Measurements from ENCODE around the gene TMEM117.
"Not testable (repeated sequence)": the region's sequence is repeated elsewhere in the genome, so short reads cannot be mapped to it uniquely, and the experiment has no call there.

Gene TMEM117

DNA sequence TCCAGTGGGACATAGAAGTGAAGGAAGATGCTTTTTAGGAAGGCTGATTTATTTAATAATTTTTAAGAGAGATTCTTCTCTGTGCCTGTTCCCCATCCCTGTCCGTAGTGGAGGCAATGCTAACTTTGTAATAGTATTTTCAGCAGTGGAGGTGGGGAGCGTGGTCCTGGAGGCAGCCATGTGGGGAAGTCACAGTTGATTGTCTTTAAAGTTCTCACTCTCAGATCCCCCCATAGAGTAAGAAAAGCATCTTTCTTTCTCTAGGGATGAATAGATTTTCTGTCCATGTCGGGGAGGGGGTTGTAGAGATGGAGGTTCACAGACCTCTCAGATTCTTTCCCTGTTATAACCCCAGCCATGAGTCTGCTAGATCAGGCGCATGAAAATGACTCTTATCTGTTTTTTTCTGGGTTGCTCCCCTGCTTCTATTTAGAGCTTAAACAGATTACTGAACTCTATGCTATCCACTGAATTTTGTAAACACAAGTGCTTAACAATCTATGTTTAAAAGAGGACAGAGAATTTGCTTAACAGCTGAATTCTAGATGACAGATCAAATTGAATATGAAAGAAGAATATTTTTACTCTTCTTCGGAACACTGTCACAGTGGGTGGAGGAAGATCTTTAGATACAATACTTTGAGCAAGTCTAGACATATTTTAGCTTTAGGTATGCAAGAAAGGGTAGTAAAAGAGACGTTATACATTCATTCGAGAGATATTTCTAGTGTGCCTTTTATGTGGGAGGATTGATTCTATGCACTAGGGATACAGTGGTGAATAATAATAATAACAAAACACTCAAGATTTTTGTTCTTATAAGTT is 25.3 kb downstream of the TMEM117 start:
- H2AFZ ChIP-seq (ENCODE audit: low read depth): no peak overlapping the region

GRCh38 chr12:43861840-43862150 is 25.9 kb downstream of the TMEM117 start:
- Histone ChIP-seq H3K4me3 (IDR thresholded peaks at IDR 0.05; ENCODE audit: insufficient read depth, low read depth, low read length) (no peak overlapping the region), H3K36me3 (ENCODE audit: insufficient read depth) (no peaks in the 10 kb centered on the region), H3K9ac (no peak overlapping the region), H3K79me2 (ENCODE audit: insufficient read depth, low read depth) (no peaks in the 10 kb centered on the region), H3K4me2 (no peak overlapping the region), H3K4me1 (ENCODE audit: low read depth, poor library complexity, severe bottlenecking) (no peaks in the 10 kb centered on the region), H4K20me1 (ENCODE audit: insufficient read depth) (no peaks in the 10 kb centered on the region), H2AFZ (ENCODE audit: low read depth) (no peak overlapping the region), H3K27ac (no peak overlapping the region), H3K27me3 (ENCODE audit: insufficient read depth, low read depth) (no peaks in the 10 kb centered on the region)
- no peak for TF ChIP-seq CTCF (conservative IDR thresholded peaks at IDR 0.05; ENCODE audit: low read depth, low read length)

More for the DNA sequence above, 25.3 kb downstream of the TMEM117 start:
- H3K27me3 ChIP-seq (ENCODE audit: insufficient read depth, low read depth): no peaks in the 10 kb centered on the region
- no peak overlapping the region for H3K4me3 ChIP-seq (IDR thresholded peaks at IDR 0.05; ENCODE audit: insufficient read depth, low read depth, low read length)
- no peaks in the 10 kb centered on the region for H4K20me1 ChIP-seq (ENCODE audit: insufficient read depth)
- no peak overlapping the region for H3K9ac ChIP-seq
- no peak for TF ChIP-seq CTCF (conservative IDR thresholded peaks at IDR 0.05; ENCODE audit: low read depth, low read length)
- H3K36me3 ChIP-seq (ENCODE audit: insufficient read depth): no peaks in the 10 kb centered on the region
- H3K79me2 ChIP-seq (ENCODE audit: insufficient read depth, low read depth): no peaks in the 10 kb centered on the region
- no peaks in the 10 kb centered on the region for H3K4me1 ChIP-seq (ENCODE audit: low read depth, poor library complexity, severe bottlenecking)
- no peak overlapping the region for H3K27ac ChIP-seq
- no peak overlapping the region for H3K4me2 ChIP-seq

GRCh38 chr12:43863770-43864366 is 28.0 kb downstream of the TMEM117 start:
- H3K4me1 ChIP-seq (ENCODE audit: low read depth, poor library complexity, severe bottlenecking): no peaks in the 10 kb centered on the region
- no peak overlapping the region for H3K4me3 ChIP-seq (IDR thresholded peaks at IDR 0.05; ENCODE audit: insufficient read depth, low read depth, low read length)
- H4K20me1 ChIP-seq (ENCODE audit: insufficient read depth): no peaks in the 10 kb centered on the region
- no peak overlapping the region for H3K9ac ChIP-seq
- no peak overlapping the region for H3K27ac ChIP-seq
- no peak for TF ChIP-seq CTCF (conservative IDR thresholded peaks at IDR 0.05; ENCODE audit: low read depth, low read length)
- H3K27me3 ChIP-seq (ENCODE audit: insufficient read depth, low read depth): no peaks in the 10 kb centered on the region
- H3K79me2 ChIP-seq (ENCODE audit: insufficient read depth, low read depth): no peaks in the 10 kb centered on the region
- no peak overlapping the region for H2AFZ ChIP-seq (ENCODE audit: low read depth)
- no peaks in the 10 kb centered on the region for H3K36me3 ChIP-seq (ENCODE audit: insufficient read depth)
- H3K4me2 ChIP-seq: no peak overlapping the region

- not testable (repeated sequence) for H4K20me1 ChIP-seq (ENCODE audit: insufficient read depth); H3K27ac ChIP-seq; H2AFZ ChIP-seq (ENCODE audit: low read depth); H3K36me3 ChIP-seq (ENCODE audit: insufficient read depth); H3K27me3 ChIP-seq (ENCODE audit: insufficient read depth, low read depth); H3K4me3 ChIP-seq (IDR thresholded peaks at IDR 0.05; ENCODE audit: insufficient read depth, low read depth, low read length); H3K9ac ChIP-seq; H3K4me2 ChIP-seq; H3K79me2 ChIP-seq (ENCODE audit: insufficient read depth, low read depth); H3K4me1 ChIP-seq (ENCODE audit: low read depth, poor library complexity, severe bottlenecking)
Observed at GRCh38 chr12:43864557-43864956, 28.7 kb downstream of the TMEM117 start.

DNA sequence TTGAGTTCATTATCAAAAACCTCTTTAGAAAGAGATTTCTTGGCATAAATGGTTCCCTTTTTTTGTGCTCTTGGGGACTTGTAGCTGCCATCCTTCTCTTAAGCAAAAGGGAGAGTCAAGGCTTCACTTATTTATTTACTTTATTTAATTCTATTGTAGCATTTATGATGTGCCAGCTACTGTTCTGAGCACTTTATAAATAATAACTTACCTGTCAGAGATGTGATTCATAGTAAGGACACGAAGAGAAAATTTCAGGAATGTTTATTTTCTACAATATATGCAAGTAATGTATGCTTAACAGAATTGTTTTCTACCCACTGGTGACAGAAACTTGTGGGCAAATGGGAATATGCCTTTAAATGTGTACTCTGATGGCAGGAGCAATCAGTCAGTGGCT is 33.3 kb downstream of the TMEM117 start:
- Histone ChIP-seq H3K36me3 (ENCODE audit: insufficient read depth) (no peaks in the 10 kb centered on the region), H2AFZ (ENCODE audit: low read depth) (no peak overlapping the region), H3K4me3 (IDR thresholded peaks at IDR 0.05; ENCODE audit: insufficient read depth, low read depth, low read length) (no peak overlapping the region), H3K9ac (no peak overlapping the region), H3K79me2 (ENCODE audit: insufficient read depth, low read depth) (no peaks in the 10 kb centered on the region), H3K27me3 (ENCODE audit: insufficient read depth, low read depth) (no peaks in the 10 kb centered on the region), H4K20me1 (ENCODE audit: insufficient read depth) (0 out of 2 replicates have a peak, but pooled peaks cover 4% of the 10 kb centered on the region), H3K27ac (no peak overlapping the region), H3K4me2 (no peak overlapping the region), H3K4me1 (ENCODE audit: low read depth, poor library complexity, severe bottlenecking) (no peaks in the 10 kb centered on the region)
- no peak for TF ChIP-seq CTCF (conservative IDR thresholded peaks at IDR 0.05; ENCODE audit: low read depth, low read length)

- not testable (repeated sequence) for H3K79me2 ChIP-seq (ENCODE audit: insufficient read depth, low read depth); H2AFZ ChIP-seq (ENCODE audit: low read depth); H3K9ac ChIP-seq; H3K4me3 ChIP-seq (IDR thresholded peaks at IDR 0.05; ENCODE audit: insufficient read depth, low read depth, low read length); H3K27ac ChIP-seq; H3K27me3 ChIP-seq (ENCODE audit: insufficient read depth, low read depth); H4K20me1 ChIP-seq (ENCODE audit: insufficient read depth); H3K36me3 ChIP-seq (ENCODE audit: insufficient read depth); H3K4me1 ChIP-seq (ENCODE audit: low read depth, poor library complexity, severe bottlenecking); H3K4me2 ChIP-seq
Observed at GRCh38 chr12:43869765-43870164, 33.9 kb downstream of the TMEM117 start.

DNA sequence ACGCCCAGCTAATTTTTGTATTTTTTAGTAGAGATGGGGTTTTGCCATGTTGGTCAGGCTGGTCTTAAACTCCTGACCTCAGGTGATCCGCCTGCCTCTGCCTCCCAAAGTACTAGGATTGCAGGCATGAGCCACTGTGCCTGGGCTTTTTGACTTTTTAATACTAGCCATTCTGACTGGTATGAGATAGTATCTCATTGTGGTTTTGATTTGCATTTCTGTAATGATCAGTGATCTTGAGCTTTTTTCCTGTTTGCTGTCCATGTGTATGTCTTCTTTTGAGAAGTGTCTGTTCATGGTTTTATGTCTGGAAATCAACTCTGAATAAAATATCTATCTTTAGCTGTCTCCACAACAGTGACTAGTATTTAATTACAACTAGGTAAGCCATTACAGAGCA is 35.4 kb downstream of the TMEM117 start:
- not testable (repeated sequence) for H2AFZ ChIP-seq (ENCODE audit: low read depth); H3K4me2 ChIP-seq; H3K4me1 ChIP-seq (ENCODE audit: low read depth, poor library complexity, severe bottlenecking); H3K27me3 ChIP-seq (ENCODE audit: insufficient read depth, low read depth); H3K4me3 ChIP-seq (IDR thresholded peaks at IDR 0.05; ENCODE audit: insufficient read depth, low read depth, low read length); H4K20me1 ChIP-seq (ENCODE audit: insufficient read depth); H3K79me2 ChIP-seq (ENCODE audit: insufficient read depth, low read depth); H3K36me3 ChIP-seq (ENCODE audit: insufficient read depth); H3K9ac ChIP-seq; H3K27ac ChIP-seq
